Stimulated activated CD8-positive, alpha-beta memory T cell treated with anti-CD3 and anti-CD28 coated beads, Interleukin-15, amount 100 ng/mL, for 1 hour (primary cell): ENCODE data around the gene KNDC1.
"Not testable (repeated sequence)": the region's sequence is repeated elsewhere in the genome, so short reads cannot be mapped to it uniquely, and the experiment has no call there.

Experiments
- DNase-seq: peaks from one replicate; pipeline ENCODE4 v3.0.0-alpha.2; 2020; ENCODE audit warnings: low read depth

The KNDC1 gene

GRCh38 chr10:133207041-133207600 is 47.1 kb downstream of the KNDC1 start:
- no peak for DNase-seq

DNA sequence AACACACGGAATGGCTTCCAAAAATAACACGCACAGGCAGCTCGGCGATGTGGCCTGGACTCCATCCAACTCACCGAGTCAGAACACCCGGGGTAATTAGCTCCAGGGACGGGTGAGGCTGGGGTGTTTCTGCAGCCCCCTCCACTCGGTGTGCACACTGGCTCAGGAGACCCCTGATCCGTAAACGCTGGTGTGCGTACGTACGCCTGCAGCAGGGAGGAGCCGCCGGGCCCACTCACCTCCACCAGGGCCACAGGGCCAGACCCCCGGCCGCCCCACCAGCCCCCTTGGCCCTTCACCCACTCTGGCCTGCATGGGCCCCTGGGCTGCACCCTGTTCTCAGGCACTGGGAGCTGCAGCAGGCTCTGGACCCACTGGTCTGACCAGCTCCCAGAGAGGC is 47.6 kb downstream of the KNDC1 start:
- no peak for DNase-seq

DNA sequence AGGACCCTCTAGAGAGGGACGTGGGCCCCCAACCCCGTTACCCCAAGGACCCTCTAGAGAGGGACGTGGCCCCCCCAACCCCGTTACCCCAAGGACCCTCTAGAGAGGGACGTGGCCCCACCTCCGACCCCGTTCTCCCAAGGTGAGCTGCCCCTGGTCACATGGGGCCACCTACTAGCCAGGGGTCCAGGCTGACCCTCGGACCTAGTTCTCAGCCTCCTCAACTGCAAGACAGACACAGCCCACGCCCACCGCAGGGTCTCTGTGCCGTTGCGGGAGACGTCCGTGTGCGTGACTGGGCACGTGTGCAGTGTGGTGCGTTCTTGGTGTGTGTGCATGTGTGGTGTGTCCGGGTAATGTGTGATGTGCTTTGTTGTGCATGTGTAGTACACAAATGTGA is 48.4 kb downstream of the KNDC1 start:
- no peak for DNase-seq

- DNase-seq = no peak
These were observed 49.1 kb downstream of the KNDC1 start for GRCh38 chr10:133209117-133209516.

GRCh38 chr10:133209641-133210040 is 49.6 kb downstream of the KNDC1 start:
- no peak for DNase-seq

DNA sequence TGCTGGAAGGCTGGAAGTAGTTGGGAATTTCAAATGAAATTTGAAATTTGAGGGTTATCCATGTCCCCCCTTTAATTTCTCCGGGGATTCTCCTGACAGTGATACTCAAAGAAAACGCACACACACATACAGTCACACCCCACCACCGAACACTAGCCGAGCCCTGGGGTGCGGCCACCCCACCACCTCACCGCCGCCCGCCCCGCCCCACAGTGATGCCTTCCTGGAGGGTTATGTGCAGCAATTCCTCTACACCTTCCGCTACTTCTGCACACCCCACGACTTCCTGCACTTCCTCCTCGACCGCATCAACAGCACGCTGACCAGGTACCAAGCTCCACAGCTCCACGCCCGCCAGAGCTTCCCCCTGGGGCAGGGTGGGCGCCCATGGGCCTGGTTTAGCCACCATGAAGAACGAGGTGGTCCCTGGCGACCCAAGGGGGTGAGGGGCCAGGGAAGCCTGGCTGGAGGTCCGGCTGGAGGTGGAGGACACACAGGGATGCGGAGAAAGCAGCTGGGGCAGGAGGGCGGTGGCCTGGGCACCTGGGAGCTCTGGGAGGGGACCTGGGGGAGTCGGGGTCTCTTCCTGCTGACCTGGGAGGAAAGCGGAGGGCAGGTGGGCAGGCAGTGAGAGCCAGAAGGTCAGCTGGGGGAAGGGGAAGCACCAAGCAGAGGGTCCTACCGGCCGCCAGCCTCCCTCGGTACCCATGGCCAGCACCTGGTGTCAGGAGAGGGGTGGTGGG is 50.5 kb downstream of the KNDC1 start:
- DNase-seq = no peak

- no peak for DNase-seq
These were observed 51.3 kb downstream of the KNDC1 start for GRCh38 chr10:133211141-133211830.

- DNase-seq = no peak
These were observed 52.2 kb downstream of the KNDC1 start for GRCh38 chr10:133211959-133212852.

DNA sequence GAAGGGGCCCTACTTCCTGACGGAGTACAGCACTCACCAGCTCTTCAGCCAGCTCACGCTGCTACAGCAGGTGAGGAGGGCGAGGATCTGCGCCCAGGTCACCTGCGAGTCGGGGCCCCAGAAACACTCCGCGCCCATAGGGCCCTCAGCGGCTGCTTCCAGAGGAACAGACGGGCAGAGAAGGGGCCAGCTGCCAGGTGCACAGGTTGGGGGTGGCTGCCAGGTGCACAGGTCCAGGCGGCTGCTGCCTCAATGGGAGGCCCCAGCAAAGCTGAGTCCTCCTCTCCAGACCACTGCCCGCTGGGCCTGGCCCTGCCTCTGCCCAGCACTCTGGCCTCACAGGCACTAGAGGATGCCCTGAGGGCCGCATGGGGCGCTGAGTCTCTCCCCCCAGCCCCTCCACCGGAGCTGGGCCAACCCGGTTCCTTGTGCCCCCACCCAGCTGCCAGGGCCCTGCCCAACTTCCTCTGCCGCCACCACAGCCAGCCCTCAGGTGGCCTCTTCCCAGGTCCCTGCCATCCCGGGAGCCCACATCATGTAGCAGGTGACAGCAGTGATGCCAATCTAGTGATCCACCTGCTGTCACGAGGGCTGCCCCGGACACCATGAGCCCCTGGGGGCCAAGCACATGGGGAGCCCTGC is 53.0 kb downstream of the KNDC1 start:
- DNase-seq = no peak

DNA sequence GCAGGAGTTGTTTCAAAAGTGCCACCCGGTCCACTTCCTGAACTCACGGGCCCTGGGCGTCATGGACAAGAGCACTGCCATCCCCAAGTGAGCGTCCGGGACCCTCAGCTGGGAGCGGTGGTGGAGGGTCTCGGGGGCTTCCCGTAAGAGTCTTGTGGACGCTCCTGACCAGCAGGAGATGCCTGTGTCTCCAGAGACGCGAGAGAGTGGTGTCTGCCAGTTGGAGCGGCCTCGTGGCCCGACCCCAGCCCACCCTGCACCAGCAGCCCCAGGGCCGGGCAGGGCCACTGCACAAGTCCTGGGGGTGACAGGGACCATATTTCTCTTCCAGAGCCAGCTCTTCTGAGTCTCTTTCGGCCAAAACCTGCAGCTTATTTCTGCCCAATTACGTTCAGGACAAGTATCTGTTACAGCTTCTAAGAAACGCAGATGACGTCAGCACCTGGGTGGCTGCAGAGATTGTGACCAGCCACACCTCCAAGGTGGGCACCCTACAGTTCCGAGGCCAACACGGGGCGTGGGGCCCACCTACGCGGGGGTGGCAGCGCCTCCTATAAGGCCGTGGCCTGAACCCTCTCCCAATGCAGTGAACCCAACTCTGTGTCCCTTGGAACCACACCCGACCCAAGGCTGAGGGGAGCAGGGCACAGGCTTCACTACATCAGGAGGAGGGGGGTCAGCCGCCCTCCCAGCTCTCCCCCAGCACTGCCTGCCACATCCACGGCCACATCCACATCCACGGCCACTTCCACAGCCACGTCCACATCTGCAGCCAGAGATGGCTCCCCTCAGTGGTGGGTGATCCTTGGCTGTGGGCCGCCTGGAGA is 53.8 kb downstream of the KNDC1 start:
- no peak for DNase-seq

DNA sequence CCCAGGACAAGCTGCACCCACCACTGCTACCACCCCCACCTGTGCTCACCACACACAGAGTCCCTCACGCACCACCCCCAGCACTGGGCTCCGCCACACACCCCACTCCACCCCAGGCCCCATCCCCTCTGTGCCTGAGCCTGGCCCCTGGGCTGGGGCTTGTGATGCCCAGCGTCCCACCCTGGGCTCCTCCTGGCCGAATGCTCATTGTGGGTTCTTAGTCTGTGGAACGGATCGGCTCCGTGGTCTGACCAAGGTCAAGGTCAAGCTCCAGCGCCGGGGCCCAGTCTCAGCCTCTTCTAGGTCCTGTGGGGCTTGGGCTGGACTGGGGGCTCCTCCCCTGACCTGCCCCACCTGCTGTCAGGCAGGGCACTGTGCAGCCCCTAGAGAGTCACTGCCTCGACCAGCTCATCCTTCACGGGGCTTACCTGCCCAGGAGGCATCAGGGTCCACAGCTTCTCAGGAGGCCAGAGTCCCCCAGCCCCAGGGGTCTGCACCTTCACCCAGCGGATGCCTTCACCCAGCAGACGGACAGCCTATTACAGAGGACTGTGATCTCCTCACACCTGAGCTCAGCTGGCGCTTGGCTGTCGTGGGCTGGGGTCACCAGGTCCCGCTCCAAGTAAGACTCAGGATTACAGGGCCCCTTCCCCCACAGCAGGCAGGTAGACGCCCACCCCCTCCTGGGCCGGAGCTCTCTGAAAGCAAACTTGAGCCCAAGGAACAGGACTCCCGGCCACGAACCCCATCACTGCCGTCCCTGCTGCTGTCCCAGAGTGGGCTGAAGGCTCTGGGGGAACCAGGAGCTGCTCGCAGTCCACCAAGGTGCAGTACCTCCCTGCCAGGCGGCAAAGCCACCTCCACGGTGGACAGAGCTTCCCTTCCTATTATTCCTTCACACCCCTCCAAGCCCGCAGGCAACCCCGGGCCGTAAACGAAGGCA is 54.7 kb downstream of the KNDC1 start:
- no peak for DNase-seq

GRCh38 chr10:133215586-133215985 is 55.6 kb downstream of the KNDC1 start:
- DNase-seq = no peak

- no peak for DNase-seq
These were observed 56.8 kb downstream of the KNDC1 start for GRCh38 chr10:133216776-133217175.

DNA sequence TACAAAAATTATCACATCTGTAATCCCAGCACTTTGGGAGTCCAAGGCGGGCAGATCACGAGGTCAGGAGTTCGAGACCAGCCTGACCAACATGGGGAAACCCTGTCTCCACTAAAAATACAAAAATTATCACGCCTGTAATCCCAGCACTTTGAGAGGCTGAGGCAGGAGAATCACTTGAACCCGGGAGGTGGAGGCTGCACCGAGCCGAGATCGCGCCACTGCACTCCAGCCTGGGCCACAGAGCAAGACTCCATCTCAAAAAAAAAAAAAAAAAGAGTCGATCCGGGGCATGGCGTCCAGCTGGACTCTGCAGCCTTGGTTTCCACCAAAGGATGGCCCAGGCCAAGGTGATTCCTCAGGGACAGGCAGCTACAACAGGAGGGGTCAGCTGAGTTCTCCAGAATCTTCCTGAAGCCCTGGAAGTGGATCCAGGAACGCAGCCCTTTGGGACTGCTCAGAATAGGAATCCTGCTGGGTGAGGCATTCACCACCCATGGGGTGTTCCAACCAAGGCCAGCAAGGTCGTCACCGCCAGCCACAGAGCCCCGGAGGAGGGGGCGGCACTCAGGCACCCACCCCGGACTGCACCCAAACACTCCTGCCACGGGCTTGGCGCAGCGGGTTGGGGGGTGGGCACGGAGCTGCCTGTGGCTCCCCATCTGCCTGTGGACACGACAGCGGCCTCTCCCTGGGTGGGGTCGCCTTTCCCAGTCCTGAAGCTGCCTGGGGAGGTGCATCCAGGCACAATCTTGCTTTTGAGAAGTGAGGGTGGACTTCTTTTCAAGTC is 58.0 kb downstream of the KNDC1 start:
- no peak for DNase-seq

DNA sequence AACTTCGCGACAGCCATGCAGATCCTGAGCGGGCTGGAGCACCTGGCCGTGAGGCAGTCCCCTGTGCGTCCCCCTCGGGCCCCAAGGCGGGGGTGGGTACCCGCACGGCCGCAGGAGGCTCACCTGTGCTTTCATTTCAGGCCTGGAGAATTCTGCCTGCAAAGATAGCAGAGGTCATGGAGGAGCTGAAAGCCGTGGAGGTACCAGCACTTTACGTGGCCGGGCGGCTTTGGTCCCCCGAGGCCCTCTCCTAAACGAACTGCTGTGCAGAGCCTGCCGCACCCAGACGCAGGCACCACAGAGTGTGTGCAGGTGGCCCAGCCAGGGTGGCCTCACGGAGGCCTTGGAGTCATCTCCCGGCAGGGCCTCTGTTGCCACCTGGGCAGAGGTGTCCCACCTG is 58.9 kb downstream of the KNDC1 start:
- DNase-seq = no peak

DNA sequence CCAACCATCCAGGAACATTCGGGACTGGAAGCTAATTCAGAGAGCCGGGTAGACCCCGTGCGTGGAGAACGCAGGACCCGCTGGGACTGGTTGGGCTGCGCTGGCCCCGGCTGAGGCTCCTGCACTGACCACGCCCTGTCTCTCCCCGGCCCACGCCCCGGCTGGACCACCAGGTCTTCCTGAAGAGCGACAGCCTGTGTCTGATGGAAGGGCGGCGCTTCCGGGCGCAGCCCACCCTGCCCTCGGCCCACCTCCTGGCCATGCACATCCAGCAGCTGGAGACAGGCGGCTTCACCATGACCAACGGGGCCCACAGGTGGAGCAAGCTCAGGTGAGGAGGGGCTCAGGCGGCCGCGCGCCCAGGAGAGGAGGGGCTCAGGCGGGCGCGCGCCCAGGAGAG is 59.8 kb downstream of the KNDC1 start:
- DNase-seq = no peak

DNA sequence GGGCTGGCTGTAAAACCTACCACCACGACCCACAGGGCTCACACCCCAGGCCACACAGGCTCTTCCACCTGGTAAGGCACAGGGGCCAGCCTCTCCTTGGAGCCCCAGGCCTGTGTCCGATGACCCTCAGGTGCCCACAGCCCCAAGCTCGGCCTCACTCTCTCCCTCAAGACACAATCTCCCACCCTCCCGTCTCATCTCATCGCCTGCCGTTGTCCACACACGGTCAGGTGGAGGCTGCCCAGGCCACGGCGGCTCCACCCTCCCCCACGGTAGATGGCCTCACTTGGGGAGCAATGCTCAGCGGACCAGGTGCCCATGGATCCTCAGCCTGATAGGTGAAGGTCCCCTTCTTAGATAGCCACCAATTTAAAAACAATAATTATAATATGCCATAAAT is 61.3 kb downstream of the KNDC1 start:
- DNase-seq = no peak

DNA sequence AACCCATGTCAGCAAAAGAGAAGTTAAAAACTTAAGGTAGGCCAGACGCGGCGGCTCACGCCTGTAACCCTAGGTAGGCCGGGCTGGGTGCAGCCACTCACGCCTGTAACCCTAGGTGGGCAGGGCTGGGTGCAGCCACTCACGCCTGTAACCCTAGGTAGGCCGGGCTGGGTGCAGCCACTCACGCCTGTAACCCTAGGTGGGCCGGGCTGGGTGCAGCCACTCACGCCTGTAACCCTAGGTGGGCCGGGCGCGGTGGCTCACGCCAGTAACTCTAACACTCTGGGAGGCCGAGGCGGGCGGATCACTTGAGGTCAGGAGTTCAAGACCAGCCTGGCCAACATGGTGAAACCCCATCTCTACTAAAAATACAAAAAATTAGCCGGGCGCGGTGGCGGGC is 61.7 kb downstream of the KNDC1 start:
- not testable (repeated sequence) for DNase-seq

GRCh38 chr10:133224076-133224475 is 64.1 kb downstream of the KNDC1 start:
- no peak for DNase-seq
